Measurements from ENCODE around the gene TRMT112. TPM values are rescaled to one million over a fixed set of nuclear protein-coding genes. Genes with fewer than 3 reads are reported as not detected.

The TRMT112 gene
- total and polyA plus RNA-seq, 2 of the 4 experiments (the other 2 are of a cell fraction), result 173 to 202 TPM

GRCh38 chr11:64312947-64313346, 4.4 kb downstream of the TRMT112 start:
- H3K14ac ChIP-seq (replicated peaks; ENCODE audit: low read depth, low read length), result no peak overlapping the region
- no peaks in the 10 kb centered on the region for H3K9me3 ChIP-seq (ENCODE audit: control insufficient read depth, insufficient read depth, low read length)
- H2BK15ac ChIP-seq (ENCODE audit: low read depth, low read length), result no peak overlapping the region
- no peak overlapping the region for H4K8ac ChIP-seq (ENCODE audit: low read depth in 2 of 2, low read length in 2 of 2)
- no peaks in the 10 kb centered on the region for H3K27me3 ChIP-seq (ENCODE audit: control insufficient read depth, insufficient read depth, low read length)
- no peak overlapping the region for H2AK9ac ChIP-seq (replicated peaks; ENCODE audit: low read depth, low read length, poor library complexity)
- no peak overlapping the region for H2AK5ac ChIP-seq (ENCODE audit: low read depth, low read length)
- H3K9ac ChIP-seq (ENCODE audit: low read depth, low read length), result no peak overlapping the region
- no peaks in the 10 kb centered on the region for H3K4me1 ChIP-seq (ENCODE audit: control insufficient read depth, insufficient read depth, low read length)
- H3K79me1 ChIP-seq (ENCODE audit: low read depth in 1 of 2, low read length in 2 of 2), result peaks cover 5 to 27% of the 10 kb centered on the region in 2 experiments
- in situ Hi-C loops (cut with MboI; ENCODE audit: low sequenced_read_pairs), result no loop called here
- dilution Hi-C loops (cut with HindIII; ENCODE audit: low sequenced_read_pairs, unreplicated experiment), result no loop called here
- no peak overlapping the region for H3K23ac ChIP-seq (ENCODE audit: low read depth, low read length)
- H3K4ac ChIP-seq (ENCODE audit: low read depth, low read length), result no peak overlapping the region
- ChIA-PET POLR2A (ENCODE audit: unreplicated experiment) (no interaction called here), CTCF (no interaction called here)
- ATAC-seq (ENCODE audit: low read depth) (no peak), DNase-seq (no peak)
- intact Hi-C loops (cut with micrococcal nuclease), result no loop called here
- no peak overlapping the region for H2BK20ac ChIP-seq (ENCODE audit: low read depth, low read length)
- no peaks in the 10 kb centered on the region for H4K20me1 ChIP-seq (ENCODE audit: insufficient read depth, low read length)
- no peak overlapping the region for H3K4me2 ChIP-seq (ENCODE audit: low read depth, low read length)
- no peak overlapping the region for H3K18ac ChIP-seq (ENCODE audit: low read depth, low read length)
- H3K36me3 ChIP-seq (ENCODE audit: control insufficient read depth, insufficient read depth, low read length), result peaks cover 12% of the 10 kb centered on the region; the same call in 1 of the 2 replicates
- BruUV-seq (replicated peaks), result no TSS peak
- TF ChIP-seq MAZ (IDR thresholded peaks at IDR 0.05; ENCODE audit: borderline replicate concordance, low read depth, low read length) (no peak), SMC3 (IDR thresholded peaks at IDR 0.05; ENCODE audit: low read depth, low read length) (no peak), BHLHE40 (IDR thresholded peaks at IDR 0.05; ENCODE audit: low read depth, low read length) (no peak), CHD1 (IDR thresholded peaks at IDR 0.05; ENCODE audit: low read depth, low read length) (no peak), RAD21 (IDR thresholded peaks at IDR 0.05; ENCODE audit: low read length) (no peak), USF2 (IDR thresholded peaks at IDR 0.05; ENCODE audit: low read depth, low read length) (no peak), NFE2L2 (IDR thresholded peaks at IDR 0.05; ENCODE audit: low read depth, low read length) (no peak), ELK1 (IDR thresholded peaks at IDR 0.05; ENCODE audit: borderline replicate concordance, low read depth, low read length) (no peak), RCOR1 (IDR thresholded peaks at IDR 0.05; ENCODE audit: insufficient replicate concordance, low read length) (no peak), RFX5 (IDR thresholded peaks at IDR 0.05; ENCODE audit: low read depth, low read length) (no peak), MXI1 (IDR thresholded peaks at IDR 0.05; ENCODE audit: borderline replicate concordance, low read depth, low read length) (no peak)
- H4K5ac ChIP-seq (ENCODE audit: low read depth, low read length), result no peak overlapping the region
- H2BK5ac ChIP-seq (ENCODE audit: low read depth, low read length, poor library complexity, severe bottlenecking), result no peak overlapping the region
- H2BK120ac ChIP-seq (ENCODE audit: low read depth, low read length), result no peak overlapping the region
- H4K91ac ChIP-seq (ENCODE audit: insufficient read depth, low read depth, low read length), result no peak overlapping the region
- WGBS, 2 experiments (ENCODE audit: extremely low coverage in 2 of 2, insufficient read length in 1 of 2), result 91% methylated on average over 9 of the region's 10 CpGs; no CpG with 5 or more reads in 1 of the 2 experiments
- H3K4me3 ChIP-seq (ENCODE audit: insufficient read depth, low read depth, low read length), result no peak overlapping the region
- no peaks in the 10 kb centered on the region for H3K9me1 ChIP-seq (ENCODE audit: insufficient read depth, low read length)
- H3K27ac ChIP-seq (ENCODE audit: insufficient read depth, low read length), result no peak overlapping the region
- H2AFZ ChIP-seq (replicated peaks; ENCODE audit: low read length, poor library complexity), result no peak overlapping the region
- H3K56ac ChIP-seq (ENCODE audit: extremely low read depth, insufficient read depth, low read length), result no peak overlapping the region

Measured in IMR-90 (cell line).